HCT116 (cell line): ENCODE results near the gene ABL1. TPM values are rescaled to one million over a fixed set of nuclear protein-coding genes. Genes with fewer than 3 reads are reported as not detected.

Experiments
- ATAC-seq: fragments of 200-7000 bp; cut with Tn5 transposase; 2 replicates; pipeline ENCODE4 v1.9.1; 2020; ENCODE audit warnings: mild to moderate bottlenecking, moderate library complexity
- BruUV-seq: library from RNA; stranded (reverse); fragments of 400-500 nt; replicated peaks from 2 replicates; lab custom pipeline; 2021; lab: Mats Ljungman, UMichigan
- CTCF ChIA-PET: fragments of 300-600 bp; sonication (Branson Sonifier 250); formaldehyde crosslinking; loops from one replicate; lab custom pipeline; 2021; ENCODE audit warnings: antibody characterized with exemption; lab: Charles Lee
- POLR2A ChIA-PET: fragments of 300-600, 350-600 bp; sonication (Branson Sonifier 250); formaldehyde crosslinking; loops from one replicate; lab custom pipeline; 2021; ENCODE audit warnings: antibody characterized with exemption; lab: Charles Lee
- RAD21 ChIA-PET, 2 experiments: fragments of 300-600 bp; sonication (Branson Sonifier 250); formaldehyde crosslinking; loops; one replicate each; lab custom pipeline; 2023; ENCODE audit warnings: low total read pairs in 2 of 2; ENCODE audit not compliant: uncharacterized antibody in 2 of 2, unreplicated experiment in 2 of 2, low non-redundant PET in 1 of 2; lab: Charles Lee
- DNase-seq: peaks from one replicate; pipeline ENCODE4 v3.0.0-alpha.2; 2010; ENCODE audit warnings: low read depth, low spot score
- H2AFZ ChIP-seq: fragments of 200-600 bp; shearing (Covaris generic), sonication (generic); 2 replicates; pipeline ENCODE4 v1.6.1; 2017; ENCODE audit warnings: low read depth, mixed run types, mixed read lengths, antibody characterized with exemption, low read length; ENCODE audit not compliant: poor library complexity, severe bottlenecking
- H3K27ac ChIP-seq: 2 replicates; pipeline ENCODE4 v1.5.1; 2012; ENCODE audit warnings: low read depth, low read length
- H3K27me3 ChIP-seq: fragments of 200-600 bp; sonication (generic); 2 replicates; pipeline ENCODE4 v1.6.1; 2016; ENCODE audit warnings: mixed run types, low read length, mixed read lengths; ENCODE audit not compliant: insufficient read depth
- H3K36me3 ChIP-seq, 2 experiments: fragments of 200-500 bp in 1 of 2; fragments of 200-600 bp in 1 of 2; sonication (Bioruptor generic) in 1 of 2; sonication (generic) in 1 of 2; 2 replicates each; pipeline versions ENCODE4 v1.5.1 to v1.6.1; 2014 to 2016; ENCODE audit warnings: low read length in 2 of 2, inconsistent platforms in 1 of 2, mixed read lengths in 1 of 2, mixed run types in 1 of 2; ENCODE audit not compliant: insufficient read depth in 2 of 2, control insufficient read depth in 1 of 2
- H3K4me1 ChIP-seq, 2 experiments: fragments of 200-600 bp in 1 of 2; sonication (generic) in 1 of 2; 2 replicates each; pipeline versions ENCODE4 v1.5.1 to v1.6.1; 2012 to 2017; ENCODE audit warnings: low read length in 2 of 2, inconsistent platforms in 1 of 2, mild to moderate bottlenecking in 1 of 2, mixed read lengths in 1 of 2, mixed run types in 1 of 2, moderate library complexity in 1 of 2; ENCODE audit not compliant: insufficient read depth in 2 of 2, control insufficient read depth in 1 of 2
- H3K4me2 ChIP-seq: fragments of 200-600 bp; sonication (generic); 2 replicates; pipeline ENCODE4 v1.6.1; 2017; ENCODE audit warnings: mixed run types, low read length, mixed read lengths
- H3K4me3 ChIP-seq, 2 experiments: fragments of 200-600 bp in 1 of 2; sonication (generic) in 1 of 2; replicated peaks in 1 of 2; 2 replicates each; pipeline ENCODE4 v1.5.1; 2011 to 2016; ENCODE audit warnings: low read length in 2 of 2, control low read depth in 1 of 2, low read depth in 1 of 2, mild to moderate bottlenecking in 1 of 2, mixed read lengths in 1 of 2, mixed run types in 1 of 2
- H3K79me2 ChIP-seq: fragments of 200-600 bp; sonication (generic); 2 replicates; pipeline ENCODE4 v1.6.1; 2017; ENCODE audit warnings: mild to moderate bottlenecking, mixed run types, low read length, moderate library complexity, mixed read lengths; ENCODE audit not compliant: insufficient read depth
- H3K9ac ChIP-seq: fragments of 200-600 bp; sonication (generic); 2 replicates; pipeline ENCODE4 v1.6.1; 2016; ENCODE audit warnings: low read length, mixed read lengths
- H3K9me2 ChIP-seq: fragments of 200-600 bp; sonication (generic), shearing (Covaris generic); 2 replicates; pipeline ENCODE4 v1.6.1; 2017; ENCODE audit warnings: mixed run types, mild to moderate bottlenecking, moderate library complexity; ENCODE audit not compliant: insufficient read depth
- H3K9me3 ChIP-seq, 2 experiments: fragments of 200-500 bp in 1 of 2; fragments of 200-600 bp in 1 of 2; sonication (Bioruptor generic) in 1 of 2; sonication (generic) in 1 of 2; 2 replicates each; pipeline ENCODE4 v1.6.1; 2014 to 2017; ENCODE audit warnings: low read length in 2 of 2, mixed read lengths in 2 of 2, inconsistent platforms in 1 of 2, low read depth in 1 of 2, mild to moderate bottlenecking in 1 of 2, mixed run types in 1 of 2, moderate library complexity in 1 of 2; ENCODE audit not compliant: control insufficient read depth in 1 of 2, insufficient read depth in 1 of 2
- H4K20me1 ChIP-seq: fragments of 200-600 bp; sonication (generic), shearing (Covaris generic); 2 replicates; pipeline ENCODE4 v1.6.1; 2017; ENCODE audit warnings: mixed run types, mild to moderate bottlenecking, moderate library complexity; ENCODE audit not compliant: insufficient read depth
- ATF3 ChIP-seq: IDR thresholded peaks from 2 replicates; pipeline ENCODE4 v1.6.1; 2012
- CBX3 ChIP-seq: IDR thresholded peaks from 2 replicates; pipeline ENCODE4 v1.6.1; 2012; ENCODE audit warnings: low read depth
- CEBPB ChIP-seq: IDR thresholded peaks from 2 replicates; pipeline ENCODE4 v1.6.1; 2012; ENCODE audit warnings: low read depth
- EGR1 ChIP-seq: IDR thresholded peaks from 2 replicates; pipeline ENCODE4 v1.6.1; 2012; ENCODE audit warnings: low read depth
- ELF1 ChIP-seq: IDR thresholded peaks from 2 replicates; pipeline ENCODE4 v1.6.1; 2012; ENCODE audit warnings: low read depth, borderline replicate concordance
- EZH2 ChIP-seq: fragments of 200-600 bp; sonication (generic); IDR thresholded peaks from 2 replicates; pipeline ENCODE4 v1.6.1; 2017; ENCODE audit warnings: antibody characterized with exemption, mixed run types
- FOSL1 ChIP-seq: IDR thresholded peaks from 2 replicates; pipeline ENCODE4 v1.6.1; 2012; ENCODE audit warnings: low read depth
- JUND ChIP-seq: IDR thresholded peaks from 2 replicates; pipeline ENCODE4 v1.6.1; 2012
- POLR2A ChIP-seq: IDR thresholded peaks from 2 replicates; pipeline ENCODE4 v1.7.0; 2011; ENCODE audit warnings: borderline replicate concordance; ENCODE audit not compliant: insufficient read depth, insufficient read length; ENCODE audit errors: extremely low read depth
- POLR2AphosphoS5 ChIP-seq: IDR thresholded peaks from 2 replicates; pipeline ENCODE4 v1.6.1; 2011; ENCODE audit warnings: mild to moderate bottlenecking, low read depth, low read length, moderate library complexity
- RAD21 ChIP-seq: IDR thresholded peaks from 2 replicates; pipeline ENCODE4 v1.6.1; 2012; ENCODE audit warnings: low read depth, mild to moderate bottlenecking
- REST ChIP-seq: IDR thresholded peaks from 2 replicates; pipeline ENCODE4 v1.6.1; 2012; ENCODE audit warnings: low read depth
- SIN3A ChIP-seq: IDR thresholded peaks from 2 replicates; pipeline ENCODE4 v1.6.1; 2012; ENCODE audit warnings: low read depth
- SP1 ChIP-seq: IDR thresholded peaks from 2 replicates; pipeline ENCODE4 v1.6.1; 2012; ENCODE audit warnings: low read depth
- SRF ChIP-seq: IDR thresholded peaks from 2 replicates; pipeline ENCODE4 v1.6.1; 2012; ENCODE audit warnings: low read depth
- YY1 ChIP-seq: IDR thresholded peaks from 2 replicates; pipeline ENCODE4 v1.6.1; 2011; ENCODE audit warnings: low read length, low read depth, moderate library complexity, mild to moderate bottlenecking; ENCODE audit not compliant: insufficient replicate concordance; ENCODE audit errors: extremely low read depth
- ZFX ChIP-seq: fragments of 450-650 bp; IDR thresholded peaks from 2 replicates; pipeline ENCODE4 v1.6.1; 2017
- intact Hi-C: fragments of 100-400 bp; cut with micrococcal nuclease; formaldehyde crosslinking; loops from 2 replicates; pipeline ENCODE4 v1.10.0; 2022
- total RNA-seq: library from RNA; stranded (reverse); gene quantifications from one replicate; pipeline ENCODE4 v1.2.1, GENCODE V29; 2021; ENCODE audit not compliant: unreplicated experiment
- TF ChIP-seq, protein P1 (sequence below), 3 experiments: fragments of 200-600 bp in 1 of 3; sonication (generic) in 1 of 3; IDR thresholded peaks in 2 of 3; conservative IDR thresholded peaks in 1 of 3; 2 replicates each; pipeline ENCODE4 v1.5.1; 2012 to 2017; ENCODE audit warnings: low read depth in 2 of 3, low read length in 2 of 3, antibody characterized with exemption in 1 of 3, borderline replicate concordance in 1 of 3, control low read depth in 1 of 3, mild to moderate bottlenecking in 1 of 3, mixed read lengths in 1 of 3, mixed run types in 1 of 3, moderate library complexity in 1 of 3; ENCODE audit not compliant: insufficient read depth in 1 of 3
- TF ChIP-seq, protein P2 (sequence below): IDR thresholded peaks from 2 replicates; pipeline ENCODE4 v1.6.1; 2011; ENCODE audit warnings: mild to moderate bottlenecking, low read length, moderate library complexity; ENCODE audit not compliant: insufficient replicate concordance; ENCODE audit errors: extremely low read depth
- TF ChIP-seq, protein P3 (sequence below): IDR thresholded peaks from 2 replicates; pipeline ENCODE4 v1.6.1; 2012

Gene ABL1
- total RNA-seq, 1 experiment from 2014 or later, result 54.7 TPM

- Histone ChIP-seq H2AFZ (no peak overlapping the region), H3K4me1 (peaks cover 27 to 42% of the 10 kb centered on the region in 2 experiments), H3K4me3 (no peak overlapping the region), H3K9me2 (no peaks in the 10 kb centered on the region), H3K9ac (no peak overlapping the region), H3K27me3 (no peaks in the 10 kb centered on the region), H4K20me1 (no peaks in the 10 kb centered on the region), H3K79me2 (no peaks in the 10 kb centered on the region), H3K27ac (no peak overlapping the region), H3K36me3 (no peaks in the 10 kb centered on the region), H3K9me3 (no peaks in the 10 kb centered on the region), H3K4me2 (no peak overlapping the region)
- intact Hi-C loops, result no loop called here
- POLR2A ChIA-PET, result interaction anchor here (1.3 kb wide), 1 partner anchor 17 kb away, joined by 3 read pairs; no protein-coding TSS in a partner anchor
- no peak for DNase-seq
- ATAC-seq, result no peak
- CTCF ChIA-PET, result interaction anchor here (1.0 kb wide), 1 partner anchor 63 kb away, joined by 3 read pairs; no protein-coding TSS in a partner anchor
- TF ChIP-seq CBX3, result no peak
- no peak for TF ChIP-seq ATF3
- TF ChIP-seq FOSL1, result no peak
- TF ChIP-seq, protein P1, sequence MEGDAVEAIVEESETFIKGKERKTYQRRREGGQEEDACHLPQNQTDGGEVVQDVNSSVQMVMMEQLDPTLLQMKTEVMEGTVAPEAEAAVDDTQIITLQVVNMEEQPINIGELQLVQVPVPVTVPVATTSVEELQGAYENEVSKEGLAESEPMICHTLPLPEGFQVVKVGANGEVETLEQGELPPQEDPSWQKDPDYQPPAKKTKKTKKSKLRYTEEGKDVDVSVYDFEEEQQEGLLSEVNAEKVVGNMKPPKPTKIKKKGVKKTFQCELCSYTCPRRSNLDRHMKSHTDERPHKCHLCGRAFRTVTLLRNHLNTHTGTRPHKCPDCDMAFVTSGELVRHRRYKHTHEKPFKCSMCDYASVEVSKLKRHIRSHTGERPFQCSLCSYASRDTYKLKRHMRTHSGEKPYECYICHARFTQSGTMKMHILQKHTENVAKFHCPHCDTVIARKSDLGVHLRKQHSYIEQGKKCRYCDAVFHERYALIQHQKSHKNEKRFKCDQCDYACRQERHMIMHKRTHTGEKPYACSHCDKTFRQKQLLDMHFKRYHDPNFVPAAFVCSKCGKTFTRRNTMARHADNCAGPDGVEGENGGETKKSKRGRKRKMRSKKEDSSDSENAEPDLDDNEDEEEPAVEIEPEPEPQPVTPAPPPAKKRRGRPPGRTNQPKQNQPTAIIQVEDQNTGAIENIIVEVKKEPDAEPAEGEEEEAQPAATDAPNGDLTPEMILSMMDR (IDR thresholded peaks at IDR 0.05 in 2 of 3, conservative IDR thresholded peaks at IDR 0.05 in 1 of 3; ENCODE audit: borderline replicate concordance in 1 of 3, insufficient read depth in 1 of 3, low read depth in 2 of 3, low read length in 2 of 3), result no peak
- TF ChIP-seq, protein P2, sequence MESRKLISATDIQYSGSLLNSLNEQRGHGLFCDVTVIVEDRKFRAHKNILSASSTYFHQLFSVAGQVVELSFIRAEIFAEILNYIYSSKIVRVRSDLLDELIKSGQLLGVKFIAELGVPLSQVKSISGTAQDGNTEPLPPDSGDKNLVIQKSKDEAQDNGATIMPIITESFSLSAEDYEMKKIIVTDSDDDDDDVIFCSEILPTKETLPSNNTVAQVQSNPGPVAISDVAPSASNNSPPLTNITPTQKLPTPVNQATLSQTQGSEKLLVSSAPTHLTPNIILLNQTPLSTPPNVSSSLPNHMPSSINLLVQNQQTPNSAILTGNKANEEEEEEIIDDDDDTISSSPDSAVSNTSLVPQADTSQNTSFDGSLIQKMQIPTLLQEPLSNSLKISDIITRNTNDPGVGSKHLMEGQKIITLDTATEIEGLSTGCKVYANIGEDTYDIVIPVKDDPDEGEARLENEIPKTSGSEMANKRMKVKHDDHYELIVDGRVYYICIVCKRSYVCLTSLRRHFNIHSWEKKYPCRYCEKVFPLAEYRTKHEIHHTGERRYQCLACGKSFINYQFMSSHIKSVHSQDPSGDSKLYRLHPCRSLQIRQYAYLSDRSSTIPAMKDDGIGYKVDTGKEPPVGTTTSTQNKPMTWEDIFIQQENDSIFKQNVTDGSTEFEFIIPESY, result no peak
- TF ChIP-seq EZH2, result no peak
- no peak for TF ChIP-seq CEBPB
- TF ChIP-seq EGR1, result no peak
- TF ChIP-seq POLR2AphosphoS5, result no peak
- TF ChIP-seq ZFX, result no peak
- TF ChIP-seq REST, result no peak
- no peak for TF ChIP-seq ELF1
- no peak for TF ChIP-seq SRF
- TF ChIP-seq, protein P3, sequence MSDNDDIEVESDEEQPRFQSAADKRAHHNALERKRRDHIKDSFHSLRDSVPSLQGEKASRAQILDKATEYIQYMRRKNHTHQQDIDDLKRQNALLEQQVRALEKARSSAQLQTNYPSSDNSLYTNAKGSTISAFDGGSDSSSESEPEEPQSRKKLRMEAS, result no peak
- no peak for TF ChIP-seq RAD21
- TF ChIP-seq YY1, result no peak
- TF ChIP-seq POLR2A, result no peak
- no peak for TF ChIP-seq SIN3A
- no peak for TF ChIP-seq JUND
- TF ChIP-seq SP1, result no peak
- RAD21 ChIA-PET, result no interaction called here
- BruUV-seq, result no TSS peak
These were observed 99.9 kb downstream of the ABL1 start for GRCh38 chr9:130934702-130935647.
